HUES64 (cell line): ENCODE data around the gene KIF24.

Experiments
- H3K27ac ChIP-seq: 2 replicates; pipeline ENCODE4 v1.7.0; 2013; ENCODE audit warnings: low read depth, low read length, inconsistent platforms
- H3K27me3 ChIP-seq: 2 replicates; pipeline ENCODE4 v1.6.1; 2013; ENCODE audit warnings: mild to moderate bottlenecking, low read length; ENCODE audit not compliant: insufficient read depth
- H3K36me3 ChIP-seq: 2 replicates; pipeline ENCODE4 v1.6.1; 2013; ENCODE audit warnings: mild to moderate bottlenecking, low read length; ENCODE audit not compliant: insufficient read depth
- H3K4me1 ChIP-seq: 2 replicates; pipeline ENCODE4 v1.6.1; 2013; ENCODE audit warnings: mild to moderate bottlenecking, low read length, moderate library complexity; ENCODE audit not compliant: insufficient read depth
- H3K4me3 ChIP-seq: 2 replicates; pipeline ENCODE4 v1.5.1; 2013; ENCODE audit warnings: mild to moderate bottlenecking, low read length, moderate library complexity
- H3K9ac ChIP-seq: 2 replicates; pipeline ENCODE4 v1.6.1; 2013; ENCODE audit warnings: mild to moderate bottlenecking, low read depth, low read length
- H3K9me3 ChIP-seq: 2 replicates; pipeline ENCODE4 v1.6.1; 2013; ENCODE audit warnings: low read depth, low read length; ENCODE audit not compliant: insufficient read depth
- WGBS: fragments of 150-250, 120-280 bp; methylation state at CpG from one replicate; pipeline ENCODE4 v1.1.7; 2013; ENCODE audit warnings: missing lambda C conversion rate; 5-methylcytosine and 5-hydroxymethylcytosine counted together

Gene KIF24

GRCh38 chr9:34279411-34279810 is 49.7 kb downstream of the KIF24 start:
- WGBS = 90% methylated on average over 3 of the region's 3 CpGs
- Histone ChIP-seq H3K4me1 (no peaks in the 10 kb centered on the region), H3K9ac (no peak overlapping the region), H3K27ac (no peak overlapping the region), H3K36me3 (no peaks in the 10 kb centered on the region), H3K4me3 (no peak overlapping the region), H3K27me3 (no peaks in the 10 kb centered on the region), H3K9me3 (no peaks in the 10 kb centered on the region)
